Caco-2 (cell line): Measurements from ENCODE around the gene KRT5. TPM values are rescaled to one million over a fixed set of nuclear protein-coding genes. Genes with fewer than 3 reads are reported as not detected.

Source experiments
- BruUV-seq: library from RNA; stranded (reverse); fragments of 400-500 nt; replicated peaks from 2 replicates; lab custom pipeline; 2021; lab: Mats Ljungman, UMichigan
- CTCF ChIA-PET: fragments of 300-600 bp; sonication (Branson Sonifier 250); formaldehyde crosslinking; loops from one replicate; lab custom pipeline; 2022; ENCODE audit warnings: antibody characterized with exemption; lab: Charles Lee
- POLR2A ChIA-PET: fragments of 300-600 bp; sonication (Branson Sonifier 250); formaldehyde crosslinking; loops from one replicate; lab custom pipeline; 2022; ENCODE audit warnings: antibody characterized with exemption; lab: Charles Lee
- DNase-seq, 2 experiments: peaks; one replicate each; pipeline versions ENCODE4 v3.0.0 to v3.0.0-alpha.2; 2020 to 2022
- H3K27me3 ChIP-seq: replicated peaks from 2 replicates; pipeline ENCODE4 v1.6.0; 2011; ENCODE audit warnings: low read length; ENCODE audit not compliant: control insufficient read depth, insufficient read depth
- H3K36me3 ChIP-seq: 2 replicates; pipeline ENCODE4 v1.5.1; 2011; ENCODE audit warnings: low read length; ENCODE audit not compliant: control insufficient read depth, insufficient read depth
- H3K4me1 ChIP-seq: fragments of 250-450 bp; sonication (Bioruptor Pico); 2 replicates; pipeline ENCODE4 v1.5.1; 2020; ENCODE audit warnings: mild to moderate bottlenecking
- H3K4me3 ChIP-seq: 2 replicates; pipeline ENCODE4 v1.5.1; 2011; ENCODE audit warnings: low read depth, mild to moderate bottlenecking, control low read depth, low read length
- H3K9me3 ChIP-seq: fragments of 250-450 bp; sonication (Bioruptor Pico); 2 replicates; pipeline ENCODE4 v1.5.1; 2020; ENCODE audit warnings: mild to moderate bottlenecking, moderate library complexity
- H3K27ac Mint-ChIP-seq: one replicate; pipeline ENCODE4 v1.8.0; 2022; ENCODE audit warnings: mixed read lengths; ENCODE audit not compliant: unreplicated experiment
- H3K27me3 Mint-ChIP-seq: one replicate; pipeline ENCODE4 v1.8.0; 2022; ENCODE audit warnings: mixed read lengths; ENCODE audit not compliant: insufficient read depth, unreplicated experiment
- H3K36me3 Mint-ChIP-seq: one replicate; pipeline ENCODE4 v1.8.0; 2022; ENCODE audit warnings: mild to moderate bottlenecking, mixed read lengths; ENCODE audit not compliant: insufficient read depth, unreplicated experiment
- H3K4me1 Mint-ChIP-seq: one replicate; pipeline ENCODE4 v1.8.0; 2022; ENCODE audit warnings: low read depth, mixed read lengths; ENCODE audit not compliant: unreplicated experiment
- H3K4me3 Mint-ChIP-seq: one replicate; pipeline ENCODE4 v1.8.0; 2022; ENCODE audit warnings: mild to moderate bottlenecking, moderate library complexity, mixed read lengths; ENCODE audit not compliant: unreplicated experiment
- H3K9me3 Mint-ChIP-seq: one replicate; pipeline ENCODE4 v1.8.0; 2022; ENCODE audit warnings: mixed read lengths; ENCODE audit not compliant: unreplicated experiment
- CTCF ChIP-seq, 2 experiments: fragments of 200-600 bp in 1 of 2; IDR thresholded peaks; 1 replicate in 1 of 2; 2 replicates in 1 of 2; pipeline versions ENCODE4 v1.5.1 to v1.8.0; 2011 to 2022; ENCODE audit warnings: antibody characterized with exemption in 1 of 2, control low read depth in 1 of 2, inconsistent platforms in 1 of 2, low read depth in 1 of 2, low read length in 1 of 2, mild to moderate bottlenecking in 1 of 2, moderate library complexity in 1 of 2; ENCODE audit not compliant: insufficient read depth in 1 of 2, severe bottlenecking in 1 of 2, unreplicated experiment in 1 of 2
- intact Hi-C: fragments of 100-400 bp; cut with micrococcal nuclease; formaldehyde crosslinking; loops from one replicate; pipeline ENCODE4 v1.10.0; 2022; ENCODE audit not compliant: unreplicated experiment
- total RNA-seq: library from RNA; stranded (reverse); gene quantifications from 2 replicates; pipeline ENCODE4 v1.2.3, GENCODE V29; 2022

Gene KRT5
- total RNA-seq, 1 experiment from 2014 or later, result 0.50 TPM

GRCh38 chr12:52558781-52559445 lies 38.7 kb upstream of the KRT5 start:
- no TSS peak for BruUV-seq
- H3K9me3 ChIP-seq, result no peaks in the 10 kb centered on the region
- no peak overlapping the region for H3K27ac Mint-ChIP-seq
- no peaks in the 10 kb centered on the region for H3K4me1 ChIP-seq
- CTCF ChIA-PET, result no interaction called here
- POLR2A ChIA-PET, result no interaction called here
- peaks cover 6% of the 10 kb centered on the region for H3K27me3 Mint-ChIP-seq
- no peak overlapping the region for H3K4me3 Mint-ChIP-seq
- H3K4me3 ChIP-seq, result no peak overlapping the region
- H3K36me3 ChIP-seq, result no peaks in the 10 kb centered on the region
- no peaks in the 10 kb centered on the region for H3K36me3 Mint-ChIP-seq
- no peaks in the 10 kb centered on the region for H3K4me1 Mint-ChIP-seq
- H3K9me3 Mint-ChIP-seq, result no peaks in the 10 kb centered on the region
- intact Hi-C loops, result no loop called here
- no peak for TF ChIP-seq CTCF (IDR thresholded peaks at IDR 0.05; ENCODE audit: insufficient read depth in 1 of 2, low read depth in 1 of 2, low read length in 1 of 2, severe bottlenecking in 1 of 2, unreplicated experiment in 1 of 2)
- no peak for DNase-seq
- H3K27me3 ChIP-seq, result no peaks in the 10 kb centered on the region

GRCh38 chr12:52557476-52557875 lies 37.3 kb upstream of the KRT5 start:
- no peaks in the 10 kb centered on the region for H3K4me1 Mint-ChIP-seq
- Histone ChIP-seq H3K27me3 (no peaks in the 10 kb centered on the region), H3K4me3 (no peak overlapping the region), H3K4me1 (peaks cover 5% of the 10 kb centered on the region), H3K9me3 (no peaks in the 10 kb centered on the region), H3K36me3 (no peaks in the 10 kb centered on the region)
- intact Hi-C loops, result no loop called here
- CTCF ChIA-PET, result no interaction called here
- no peaks in the 10 kb centered on the region for H3K36me3 Mint-ChIP-seq
- no peak overlapping the region for H3K27ac Mint-ChIP-seq
- POLR2A ChIA-PET, result no interaction called here
- no peak overlapping the region for H3K4me3 Mint-ChIP-seq
- TF ChIP-seq CTCF (IDR thresholded peaks at IDR 0.05; ENCODE audit: insufficient read depth in 1 of 2, low read depth in 1 of 2, low read length in 1 of 2, severe bottlenecking in 1 of 2, unreplicated experiment in 1 of 2), result no peak
- no peak for DNase-seq
- H3K9me3 Mint-ChIP-seq, result no peaks in the 10 kb centered on the region
- no TSS peak for BruUV-seq
- peaks cover 6% of the 10 kb centered on the region for H3K27me3 Mint-ChIP-seq

- H3K27me3 Mint-ChIP-seq, result peaks cover 4% of the 10 kb centered on the region
Measured at GRCh38 chr12:52555577-52555976, 35.4 kb upstream of the KRT5 start.

More at GRCh38 chr12:52555577-52555976, 35.4 kb upstream of the KRT5 start:
- H3K4me1 ChIP-seq, result peaks cover 24% of the 10 kb centered on the region
- no TSS peak for BruUV-seq
- Mint-ChIP-seq H3K9me3 (no peaks in the 10 kb centered on the region), H3K4me1 (peaks cover 13% of the 10 kb centered on the region), H3K36me3 (peaks cover 5% of the 10 kb centered on the region), H3K4me3 (no peak overlapping the region), H3K27ac (no peak overlapping the region)
- H3K36me3 ChIP-seq, result no peaks in the 10 kb centered on the region
- ChIA-PET POLR2A (no interaction called here), CTCF (no interaction called here)
- no peaks in the 10 kb centered on the region for H3K27me3 ChIP-seq
- TF ChIP-seq CTCF (IDR thresholded peaks at IDR 0.05; ENCODE audit: insufficient read depth in 1 of 2, low read depth in 1 of 2, low read length in 1 of 2, severe bottlenecking in 1 of 2, unreplicated experiment in 1 of 2), result no peak
- H3K9me3 ChIP-seq, result no peaks in the 10 kb centered on the region
- DNase-seq, result no peak
- no peak overlapping the region for H3K4me3 ChIP-seq
- intact Hi-C loops, result no loop called here
